Renal cortex interstitium (tissue), 11 donors: ENCODE measurements around the gene FMOD. TPM values are rescaled to one million over a fixed set of nuclear protein-coding genes. Genes with fewer than 3 reads are reported as not detected.

Source experiments
- DNase-seq, 11 donors: peaks; one replicate each; pipeline ENCODE4 v3.0.0-alpha.2; 2013; ENCODE audit warnings: low read depth in 9 of 11, low spot score in 4 of 11; ENCODE audit errors: extremely low read depth in 1 of 11
- polyA plus RNA-seq, 3 donors: library from polyadenylated mRNA; unstranded; fragments of 120-200 nt; gene quantifications; one replicate each; pipeline ENCODE4 v1.2.1, GENCODE V29; 2013; ENCODE audit not compliant: insufficient read length in 3 of 3

Gene FMOD
- polyA plus RNA-seq, 3 donors: 40.0 to 49.9 (median 42.4) TPM

DNA sequence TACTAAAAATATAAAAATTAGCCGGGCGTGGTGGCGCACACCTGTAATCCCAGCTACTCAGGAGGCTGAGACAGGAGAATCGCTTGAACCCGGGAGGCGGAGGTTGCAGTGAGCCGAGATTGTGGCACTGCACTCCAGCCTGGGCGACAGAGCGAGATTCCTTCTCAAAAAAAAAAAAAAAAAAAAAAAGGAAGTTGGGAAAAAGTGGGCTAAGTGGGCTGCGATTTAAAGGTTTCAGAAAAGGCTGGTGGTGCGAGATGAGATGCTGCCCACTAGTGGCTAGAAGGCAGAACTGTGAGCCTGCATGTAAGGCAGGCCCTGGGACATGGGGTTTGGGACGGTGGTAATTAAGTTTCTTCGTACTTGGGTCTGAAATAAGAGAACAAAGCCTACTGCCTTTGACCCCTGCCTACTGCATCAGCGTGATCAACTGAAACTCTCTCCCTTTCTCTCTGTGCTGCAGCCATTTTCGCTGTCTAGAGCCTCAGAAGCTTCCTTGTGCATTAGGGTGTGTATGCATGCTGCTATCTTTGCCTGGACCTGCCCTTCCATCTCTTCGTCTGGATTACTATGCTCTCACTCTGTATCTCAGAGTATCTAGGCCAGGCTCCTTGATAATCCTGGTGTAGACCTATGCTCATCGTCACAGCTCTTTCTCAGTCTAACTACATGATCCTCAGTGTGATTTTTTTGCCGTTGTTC, 12.4 kb downstream of the FMOD start:
- peak in 2 of 11 donors; percentile 52 to 62 for DNase-seq

DNA sequence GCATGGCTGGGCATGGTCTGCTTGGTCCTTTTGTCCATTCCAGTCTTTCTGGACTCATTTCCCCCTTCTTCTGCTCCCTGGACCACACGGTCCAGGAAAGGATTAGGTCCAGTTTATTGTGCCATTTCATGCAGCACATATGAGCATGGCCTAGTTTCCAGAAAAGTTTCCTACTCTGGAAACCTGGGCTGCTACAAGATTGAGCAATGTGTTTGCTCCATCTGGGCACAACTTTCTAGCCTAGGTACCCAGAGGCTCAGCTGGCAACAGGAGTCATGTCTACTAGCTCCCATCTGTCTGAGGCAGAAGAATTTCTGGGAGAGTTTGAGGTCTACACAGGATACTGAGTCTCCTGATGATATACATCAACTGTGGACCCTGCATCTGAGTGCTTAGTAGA, 14.8 kb downstream of the FMOD start:
- no peak for DNase-seq

DNA sequence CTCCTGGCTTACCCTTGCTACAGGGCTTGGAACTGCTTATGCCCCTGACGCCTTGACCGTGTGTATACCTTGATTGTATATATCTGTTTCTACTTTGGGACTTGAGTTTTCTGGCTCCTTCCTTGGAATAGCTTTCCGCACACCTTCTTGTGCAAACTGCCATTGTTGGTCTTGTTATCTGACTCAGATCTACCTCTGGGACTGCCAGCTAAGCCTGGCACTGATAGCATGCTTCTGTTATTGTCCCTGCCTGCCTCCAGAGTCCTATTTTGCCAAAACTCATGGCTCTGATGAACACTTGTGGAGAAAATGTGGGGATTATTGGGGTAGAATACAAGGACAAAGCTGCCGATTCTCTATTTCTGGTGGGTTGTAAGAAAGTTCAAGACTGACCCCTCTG, 15.4 kb downstream of the FMOD start:
- no peak for DNase-seq

DNA sequence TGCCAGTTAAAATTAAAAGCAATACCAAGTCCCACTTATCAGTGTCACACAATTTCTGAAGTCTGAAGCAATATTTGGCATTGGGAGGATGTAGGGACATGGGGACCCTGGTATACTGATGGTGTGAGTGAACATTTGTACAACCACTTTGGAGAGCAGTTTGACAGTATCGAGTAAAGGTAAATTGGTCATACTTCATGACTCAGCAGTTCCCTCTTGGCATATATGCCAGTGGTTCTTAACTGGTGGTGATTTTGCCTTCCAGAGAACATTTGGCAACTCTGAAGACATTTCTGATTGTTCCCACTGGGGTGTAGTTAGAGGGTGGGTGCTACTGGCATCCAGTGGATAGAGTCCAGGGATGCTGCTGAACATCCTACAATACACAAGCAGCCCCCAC, 19.7 kb downstream of the FMOD start:
- no peak for DNase-seq

DNA sequence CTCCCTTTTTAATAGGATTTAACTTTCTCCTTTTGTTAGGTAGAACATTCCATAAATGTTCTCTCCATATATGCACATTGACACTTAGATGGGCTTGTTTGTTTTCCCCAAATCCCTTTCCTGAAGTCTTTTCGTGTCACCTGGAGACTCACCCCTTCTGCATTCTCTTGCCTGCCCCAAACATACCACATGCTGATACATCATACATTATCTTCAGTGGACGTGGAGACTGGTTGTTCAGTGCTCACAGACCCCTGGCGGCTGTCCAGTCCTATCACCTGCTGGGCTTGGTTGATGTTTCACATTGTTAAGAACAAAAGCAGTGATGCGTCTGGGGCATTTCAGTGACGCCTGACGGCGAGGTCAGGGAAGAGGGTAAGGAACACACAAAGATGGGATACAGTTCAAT, 22.2 kb downstream of the FMOD start:
- DNase-seq: no peak

DNA sequence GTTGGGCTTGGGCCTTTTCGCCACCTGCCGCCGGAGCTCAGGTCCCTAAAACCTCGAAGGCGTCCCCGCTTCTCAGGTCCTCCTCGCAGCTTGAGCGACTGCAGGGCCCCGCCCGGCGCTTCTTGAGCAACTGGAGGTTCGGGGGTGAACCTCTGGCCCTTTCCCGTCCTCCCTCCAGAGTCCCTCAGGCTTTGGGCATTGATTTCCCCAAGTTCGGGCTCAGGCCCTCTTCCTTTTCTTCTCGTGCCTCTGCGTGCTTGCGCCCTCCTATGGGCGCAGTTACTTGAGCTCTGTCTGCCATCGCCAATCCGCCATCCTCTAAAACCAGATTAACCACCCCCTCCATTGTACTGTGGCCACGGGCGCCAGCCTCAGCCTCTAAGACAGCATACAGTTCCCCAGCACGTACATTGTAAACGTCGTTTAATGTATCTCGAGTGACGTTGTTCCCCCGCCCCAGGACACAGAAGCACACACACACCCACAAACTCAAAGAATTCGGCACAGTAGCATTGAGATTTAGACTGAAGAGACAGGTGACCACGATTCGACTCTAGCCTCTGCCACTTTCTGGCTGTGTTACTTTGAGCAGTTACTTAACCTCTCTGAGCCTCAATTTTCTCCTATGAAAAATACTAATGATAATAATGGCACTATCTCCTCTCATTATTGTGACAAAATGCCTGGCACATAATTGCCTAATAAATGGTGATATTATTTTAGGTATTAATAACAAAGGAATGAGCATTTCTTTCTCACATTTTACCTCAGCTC, 23.1 kb downstream of the FMOD start:
- no peak for DNase-seq

DNA sequence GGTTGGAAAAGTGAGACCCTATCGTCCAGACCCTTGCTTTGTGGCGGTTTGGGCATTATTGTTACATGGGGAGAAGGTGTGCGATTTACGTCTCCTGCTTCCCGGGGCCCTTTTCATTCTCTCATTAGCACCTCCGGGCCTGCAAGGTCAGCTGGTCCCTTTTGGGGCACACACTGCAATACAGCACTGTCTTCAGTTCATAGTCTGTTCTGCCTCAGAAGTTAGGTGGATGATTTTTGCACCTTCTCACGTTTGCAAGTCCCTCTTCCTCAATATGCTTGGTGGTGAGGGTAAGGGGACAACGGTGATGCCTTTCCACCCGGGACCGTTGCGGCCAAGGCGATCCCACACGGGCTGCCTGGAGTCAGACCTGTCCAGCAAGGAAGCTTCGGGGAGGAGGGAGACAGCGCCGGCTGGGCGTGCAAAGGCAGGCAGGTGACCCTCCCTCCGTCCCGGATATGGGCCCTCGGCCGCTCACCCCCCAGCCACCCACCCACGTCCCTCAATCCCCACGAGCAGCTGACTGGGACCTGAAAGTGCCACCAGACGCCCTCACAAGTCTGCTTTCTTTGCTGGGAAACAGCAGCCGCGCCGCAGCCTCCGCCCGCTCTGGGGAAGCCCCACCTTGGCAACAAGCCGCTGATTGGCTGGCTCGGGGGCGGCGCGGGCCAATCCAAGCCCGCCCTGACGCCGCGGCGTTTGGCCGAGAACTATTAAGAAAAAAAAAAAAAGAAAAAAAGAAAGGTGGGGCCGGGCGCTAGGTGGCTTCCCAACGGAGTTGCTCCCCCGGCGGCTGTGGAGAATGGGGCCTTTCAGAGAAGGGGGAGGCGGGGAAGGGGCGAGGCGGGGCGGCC, 23.9 kb downstream of the FMOD start:
- peak in 9 of 11 donors; percentile 79 to 92 (median 86) for DNase-seq

DNA sequence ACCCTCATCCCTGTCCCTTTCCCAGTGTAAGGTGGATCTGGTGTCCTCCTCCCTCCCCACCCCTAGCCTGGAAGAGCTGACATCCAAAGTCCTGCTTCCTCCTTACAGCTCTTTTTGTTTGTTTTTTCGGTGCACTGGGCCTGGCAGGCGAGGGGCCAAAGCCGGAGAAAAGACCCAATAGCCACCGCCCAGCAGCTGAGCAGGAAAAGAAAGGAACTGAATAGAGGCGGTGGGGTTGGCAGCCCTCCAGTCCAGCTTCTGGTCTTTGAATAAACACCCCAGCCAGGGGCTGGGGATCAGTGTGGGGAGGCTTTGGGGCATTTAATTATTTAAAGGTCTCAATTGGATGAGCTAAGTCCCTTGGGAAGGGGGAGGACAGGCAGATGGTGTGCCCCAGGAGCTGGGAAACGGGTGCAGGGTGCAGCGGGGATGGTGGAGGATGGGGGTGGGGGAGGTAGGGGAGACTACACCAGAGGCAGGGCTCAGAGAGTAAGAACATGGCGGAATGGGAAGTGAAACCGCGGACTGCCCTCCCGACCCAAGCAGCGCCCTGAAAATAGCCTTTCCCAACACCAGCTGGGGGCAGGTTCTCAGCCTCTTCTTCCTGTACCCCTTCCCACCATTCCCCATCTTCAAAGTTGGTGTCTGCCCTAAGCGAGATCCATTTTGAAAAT, 25.4 kb downstream of the FMOD start:
- DNase-seq: no peak

DNA sequence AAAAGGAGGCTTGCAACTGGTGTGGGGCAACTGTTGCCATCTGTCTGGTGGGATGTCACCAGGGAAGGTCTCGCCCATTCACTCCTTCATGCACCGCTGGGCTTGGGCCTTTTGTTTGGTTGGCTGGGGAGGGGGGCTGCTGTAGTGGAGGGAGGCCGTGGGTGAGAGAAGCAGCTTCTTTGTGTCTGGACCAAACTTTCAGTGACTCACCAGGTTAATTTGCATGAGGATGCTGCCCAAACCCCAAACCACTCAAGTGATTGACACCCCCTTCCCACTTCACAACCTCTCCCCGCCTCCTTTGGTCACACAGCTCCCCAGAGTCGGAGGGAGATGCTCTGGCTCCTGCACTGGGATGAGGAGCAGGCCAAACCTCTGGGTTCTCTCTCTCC, 25.9 kb downstream of the FMOD start:
- no peak for DNase-seq

DNA sequence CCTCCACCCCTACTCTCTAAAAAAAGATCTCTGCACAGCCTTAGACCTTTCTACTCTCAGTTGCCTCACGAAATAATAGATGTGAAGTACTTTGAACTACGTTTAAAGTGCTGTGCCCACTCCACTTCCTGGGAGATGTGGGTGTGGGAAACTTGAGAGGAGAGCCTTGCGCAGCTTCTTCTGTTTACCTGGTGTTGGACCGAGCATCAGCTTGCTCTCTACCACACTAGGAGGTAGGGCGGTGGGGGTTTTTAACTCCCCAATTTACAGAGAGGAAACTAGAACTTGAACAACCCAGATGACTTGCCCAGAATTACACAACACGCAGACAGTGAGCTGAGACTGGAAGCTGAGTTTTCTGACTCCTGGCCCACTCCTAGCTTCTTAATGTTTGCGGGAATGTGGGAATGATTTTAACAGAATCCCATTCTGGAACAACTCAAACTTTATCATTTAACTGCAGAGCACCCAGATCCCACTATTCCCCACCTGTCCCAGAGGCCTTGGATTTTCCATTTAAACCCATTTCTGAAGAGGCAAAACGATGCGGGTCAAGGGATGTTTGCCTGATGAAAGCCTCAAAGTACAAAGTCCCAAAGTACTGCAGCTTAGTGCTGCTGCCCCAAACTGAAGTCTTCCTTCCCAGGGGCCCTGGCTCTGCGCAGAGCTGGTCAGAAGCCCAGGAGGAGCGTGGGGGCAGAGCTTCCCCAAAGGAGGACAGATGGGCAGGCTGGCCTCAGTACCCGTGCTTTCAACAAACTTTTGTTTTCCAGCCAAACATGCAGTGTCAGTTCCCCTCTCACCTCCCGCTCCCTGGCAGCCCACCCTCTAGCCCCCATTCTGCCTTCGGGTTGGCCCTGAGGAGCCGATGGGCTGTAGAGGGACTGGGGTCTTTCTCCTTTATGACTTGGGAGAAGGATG, 26.6 kb downstream of the FMOD start:
- no peak for DNase-seq

DNA sequence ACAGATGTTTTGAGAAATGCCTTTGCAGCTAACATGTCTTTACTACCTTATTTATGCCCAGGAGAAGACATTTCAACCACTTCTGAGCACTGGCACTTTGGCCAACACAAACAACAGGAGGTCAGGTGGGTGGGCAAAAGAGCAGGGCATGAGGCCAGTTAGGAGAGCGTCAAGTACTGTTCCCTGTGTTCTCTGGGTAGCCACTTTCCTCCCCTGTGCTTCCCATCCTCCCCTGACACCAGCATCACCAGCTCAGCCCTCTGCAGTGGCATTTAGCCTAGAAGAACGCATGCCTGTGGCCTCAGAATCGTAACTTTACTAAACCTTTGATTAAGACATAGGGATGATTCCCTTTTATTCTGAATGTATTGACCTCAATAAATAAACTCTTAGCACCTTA, 27.3 kb downstream of the FMOD start:
- DNase-seq: no peak

DNA sequence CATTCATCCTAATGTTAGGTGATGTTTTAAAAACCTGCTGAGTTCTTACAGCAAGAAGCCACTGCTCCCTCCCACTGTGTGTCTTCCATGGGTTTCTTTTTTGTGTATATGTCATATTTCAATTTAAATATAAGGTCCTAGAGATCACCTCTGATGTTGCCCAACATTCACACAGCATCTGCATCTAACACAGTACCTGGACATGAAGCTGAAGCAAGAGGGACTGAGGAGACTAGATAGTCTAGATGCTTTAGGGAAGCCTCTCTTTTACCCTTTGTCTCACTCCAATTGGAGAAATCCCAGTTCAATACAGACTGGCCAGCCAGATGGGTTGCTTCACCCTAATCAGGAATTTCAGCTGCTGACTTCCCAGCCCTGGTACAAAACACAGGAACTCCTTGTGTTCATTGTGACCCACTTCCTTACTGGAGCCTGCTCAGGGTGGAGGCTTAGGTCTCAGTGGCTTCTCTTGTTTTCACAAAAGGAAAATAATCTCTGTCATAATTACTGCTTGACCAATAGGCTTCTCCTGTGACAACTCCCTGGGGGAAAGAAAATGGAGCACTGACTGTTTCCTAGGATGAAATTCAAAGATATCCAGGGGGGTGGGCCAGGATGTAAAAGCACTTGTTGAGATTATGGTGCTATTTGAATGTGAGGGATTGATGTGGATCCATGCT, 28.3 kb downstream of the FMOD start:
- DNase-seq: no peak

DNA sequence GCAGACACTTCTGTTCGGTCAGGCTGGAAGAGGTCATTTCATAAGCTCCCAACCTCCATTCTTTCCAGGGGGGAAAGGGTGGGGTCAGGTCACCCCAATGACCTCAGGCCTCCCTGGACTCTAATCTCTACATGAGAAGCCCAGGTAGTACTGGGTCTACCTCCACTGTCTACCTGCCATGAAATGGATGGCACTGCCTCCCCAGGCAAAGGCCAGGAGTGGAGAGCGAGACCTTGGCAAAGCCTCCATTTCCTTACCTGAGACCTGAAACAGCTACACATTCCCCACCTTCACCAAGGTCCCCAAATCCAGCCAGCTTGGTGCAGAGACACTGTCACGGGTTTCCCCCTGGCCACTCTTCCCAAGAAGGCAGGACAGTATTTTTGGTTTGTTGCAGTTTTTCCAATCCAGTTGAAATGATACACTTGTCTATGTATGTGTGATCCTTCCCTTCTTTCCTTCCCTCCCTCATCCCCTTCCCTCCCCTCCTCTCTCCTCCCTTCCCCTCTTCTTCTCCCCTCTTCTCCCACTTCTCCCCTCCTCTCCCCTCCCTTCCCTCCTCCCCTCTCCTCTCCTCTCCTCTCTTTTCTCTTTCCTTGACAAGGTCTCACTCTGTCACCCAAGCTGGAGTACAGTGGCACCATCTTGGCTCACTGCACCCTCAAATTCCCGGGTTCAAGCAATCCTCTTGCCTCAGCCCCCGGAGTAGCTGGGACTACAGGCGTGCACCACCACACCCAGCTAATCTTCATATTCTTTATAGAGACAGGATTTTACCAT, 29.5 kb downstream of the FMOD start:
- DNase-seq: no peak

DNA sequence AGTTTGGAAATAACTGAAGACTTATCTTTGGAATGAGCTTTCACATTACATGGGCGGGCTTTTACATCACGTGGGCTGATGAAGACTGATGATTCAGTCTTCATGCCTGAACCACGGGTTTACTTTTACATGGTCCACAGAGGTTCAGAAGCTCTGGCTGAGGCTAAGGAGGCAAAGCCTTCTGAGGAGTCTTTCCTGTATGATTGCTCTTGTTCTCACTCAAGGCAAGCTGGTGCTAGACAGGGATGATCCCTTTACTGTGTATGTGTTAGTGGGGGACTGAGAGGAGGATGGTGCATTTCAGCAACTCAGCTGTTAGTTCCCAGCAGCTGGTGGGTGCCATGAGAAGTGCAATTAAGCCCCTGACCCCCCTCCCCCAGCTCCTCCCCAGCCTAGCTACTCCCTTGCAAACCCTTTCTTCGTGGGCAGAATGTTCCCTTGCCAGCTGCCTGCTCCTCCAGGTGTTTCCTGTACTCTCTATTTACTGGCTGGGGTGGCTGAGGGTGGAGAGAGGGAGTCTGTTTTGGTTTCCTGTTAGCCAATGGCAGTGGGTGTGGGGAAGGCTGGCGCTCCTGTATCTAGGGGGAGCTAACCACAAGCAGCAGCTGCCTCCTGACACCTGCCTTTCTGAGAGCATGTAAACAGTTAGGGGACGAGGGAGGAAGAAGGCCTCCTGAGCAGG, 30.2 kb downstream of the FMOD start:
- DNase-seq: no peak

DNA sequence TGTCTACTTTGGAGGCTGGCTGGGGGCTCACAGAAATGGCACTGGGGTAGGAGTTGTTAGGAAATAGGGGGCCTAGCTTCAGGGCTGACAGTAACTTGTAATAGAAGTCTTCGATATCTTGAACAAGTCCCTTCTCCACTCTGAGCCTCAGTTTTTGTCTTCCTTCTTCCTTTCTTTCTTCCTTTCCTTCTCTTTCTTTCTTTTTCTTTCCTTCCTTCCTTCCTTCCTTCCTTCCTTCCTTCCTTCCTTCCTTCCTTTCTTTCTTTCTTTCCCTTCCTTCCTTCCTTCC, 32.7 kb downstream of the FMOD start:
- DNase-seq: no peak

DNA sequence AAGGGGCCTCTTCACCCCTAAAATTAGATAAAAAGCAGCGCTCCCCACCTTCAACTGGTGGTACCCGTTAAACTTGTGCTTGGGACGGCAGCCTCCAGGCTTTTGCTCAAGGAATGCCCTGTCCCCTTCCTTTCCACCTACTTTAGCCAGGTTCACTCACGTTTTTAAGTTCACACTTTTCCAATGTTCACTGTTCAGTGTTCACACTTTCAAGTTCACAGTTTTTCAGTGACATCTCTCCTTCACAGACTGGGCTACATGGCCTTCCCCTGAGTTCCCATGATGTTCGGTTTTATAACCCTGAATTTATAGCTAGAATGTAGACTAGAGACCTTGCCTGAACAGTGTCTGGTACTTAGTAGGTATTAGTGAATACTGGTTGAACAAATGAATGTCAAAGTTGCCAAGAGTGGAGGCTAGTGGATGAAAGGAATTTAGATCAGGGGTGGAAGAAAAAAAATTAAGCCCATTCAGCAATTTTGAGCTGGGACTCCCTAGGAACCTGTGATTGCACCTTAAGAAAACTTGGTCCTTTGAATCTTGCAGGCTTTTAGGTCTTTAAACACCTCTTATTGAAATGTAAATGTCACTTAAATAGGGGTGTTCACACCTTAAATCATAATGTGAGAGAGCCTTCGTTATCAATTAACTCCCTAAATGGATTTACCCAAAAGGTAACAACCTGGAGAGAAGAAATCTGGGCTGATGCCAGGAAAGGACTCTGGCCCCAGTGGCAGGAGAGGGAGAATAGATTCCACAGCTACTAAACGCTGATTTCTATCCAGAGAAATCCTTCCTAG, 33.3 kb downstream of the FMOD start:
- no peak for DNase-seq
